B cell (primary cell): Measurements from ENCODE around the gene EMP3. TPM values are rescaled to one million over a fixed set of nuclear protein-coding genes. Genes with fewer than 3 reads are reported as not detected.

Source experiments
- ATAC-seq: fragments of 200-7000 bp; cut with Tn5 transposase; one replicate; pipeline ENCODE4 v1.10.0; 2021; ENCODE audit warnings: low read depth, mild to moderate bottlenecking, moderate number of reproducible peaks, moderate library complexity
- CTCF ChIA-PET: fragments of 350-600 bp; sonication (Branson Sonifier 250); formaldehyde crosslinking; loops from one replicate; lab custom pipeline; 2021; ENCODE audit warnings: antibody characterized with exemption, inconsistent platforms; lab: Charles Lee
- POLR2A ChIA-PET: fragments of 350-600 bp; sonication (Branson Sonifier 250); formaldehyde crosslinking; loops from one replicate; lab custom pipeline; 2021; ENCODE audit warnings: antibody characterized with exemption; lab: Charles Lee
- DNase-seq: peaks from one replicate; pipeline ENCODE4 v3.0.0; 2013
- H2AFZ ChIP-seq: 2 replicates; pipeline ENCODE4 v1.6.1; 2012; ENCODE audit warnings: mild to moderate bottlenecking, low read depth, low read length; ENCODE audit not compliant: insufficient read depth, poor library complexity, severe bottlenecking
- H3K27ac ChIP-seq, 2 donors: 1 replicate in 1 of 2; 2 replicates in 1 of 2; pipeline ENCODE4 v1.5.1; 2012 to 2013; ENCODE audit warnings: low read length in 2 of 2, mild to moderate bottlenecking in 2 of 2, moderate library complexity in 1 of 2
- H3K27me3 ChIP-seq, 4 experiments: fragments of 200-600 bp in 1 of 4; sonication (generic) in 1 of 4; replicated peaks in 1 of 4; 1 replicate in 2 of 4; 2 replicates in 2 of 4; pipeline versions ENCODE4 v1.6.1 to v1.7.0; 2013 to 2016; ENCODE audit warnings: low read length in 3 of 4, mild to moderate bottlenecking in 2 of 4, mixed read lengths in 1 of 4, moderate library complexity in 1 of 4; ENCODE audit not compliant: insufficient read depth in 4 of 4, control insufficient read depth in 3 of 4; ENCODE audit errors: control extremely low read depth in 1 of 4
- H3K36me3 ChIP-seq, 2 experiments: replicated peaks in 1 of 2; 1 replicate in 1 of 2; 2 replicates in 1 of 2; pipeline versions ENCODE4 v1.6.1 to v1.7.1; 2013; ENCODE audit warnings: low read length in 1 of 2; ENCODE audit not compliant: insufficient read depth in 2 of 2, control insufficient read depth in 1 of 2; ENCODE audit errors: control extremely low read depth in 1 of 2, extremely low read depth in 1 of 2
- H3K4me1 ChIP-seq, 2 donors: fragments of 200-600 bp in 1 of 2; sonication (generic) in 1 of 2; 1 replicate in 1 of 2; 2 replicates in 1 of 2; pipeline versions ENCODE4 v1.5.1 to v1.6.1; 2013 to 2017; ENCODE audit warnings: low read length in 2 of 2; ENCODE audit not compliant: control insufficient read depth in 2 of 2, insufficient read depth in 2 of 2
- H3K4me2 ChIP-seq: replicated peaks from 2 replicates; pipeline ENCODE3; 2012; ENCODE audit warnings: mild to moderate bottlenecking, low read depth, low read length; ENCODE audit not compliant: poor library complexity, severe bottlenecking
- H3K4me3 ChIP-seq, 5 experiments: fragments of 200-600 bp in 1 of 5; sonication (generic) in 1 of 5; 1 replicate in 3 of 5; 2 replicates in 2 of 5; pipeline versions ENCODE4 v1.5.1 to v1.7.0; 2011 to 2016; ENCODE audit warnings: low read length in 4 of 5, mild to moderate bottlenecking in 4 of 5, low read depth in 2 of 5, control low read depth in 1 of 5, moderate library complexity in 1 of 5; ENCODE audit not compliant: insufficient read depth in 1 of 5; ENCODE audit errors: control extremely low read depth in 1 of 5, extremely low read depth in 1 of 5
- H3K79me2 ChIP-seq: fragments of 200-600 bp; sonication (generic); one replicate; pipeline ENCODE4 v1.6.0; 2016; ENCODE audit warnings: low read length; ENCODE audit not compliant: control insufficient read depth, insufficient read depth
- H3K9ac ChIP-seq: fragments of 200-600 bp; sonication (generic); 2 replicates; pipeline ENCODE4 v1.6.1; 2017; ENCODE audit warnings: mild to moderate bottlenecking, low read length, moderate library complexity
- H3K9me3 ChIP-seq, 3 donors: one replicate each; pipeline versions ENCODE4 v1.6.1 to v1.7.1; 2013; ENCODE audit warnings: low read length in 2 of 3; ENCODE audit not compliant: control insufficient read depth in 2 of 3, insufficient read depth in 1 of 3; ENCODE audit errors: control extremely low read depth in 1 of 3
- H4K20me1 ChIP-seq: 2 replicates; pipeline ENCODE4 v1.6.0; 2012; ENCODE audit warnings: mild to moderate bottlenecking, low read length; ENCODE audit not compliant: insufficient read depth, control insufficient read depth, poor library complexity, severe bottlenecking
- H3K27ac Mint-ChIP-seq: one replicate; pipeline ENCODE4 v1.8.0; 2021; ENCODE audit warnings: mixed read lengths
- H3K27me3 Mint-ChIP-seq: one replicate; pipeline ENCODE4 v1.8.0; 2021; ENCODE audit warnings: mixed read lengths
- H3K4me1 Mint-ChIP-seq: one replicate; pipeline ENCODE4 v1.8.0; 2021; ENCODE audit warnings: mixed read lengths
- H3K4me3 Mint-ChIP-seq: one replicate; pipeline ENCODE4 v1.8.0; 2021; ENCODE audit warnings: mixed read lengths
- H3K9me3 Mint-ChIP-seq: one replicate; pipeline ENCODE4 v1.8.0; 2022; ENCODE audit warnings: mixed read lengths; ENCODE audit not compliant: insufficient read depth
- CTCF ChIP-seq: fragments of 200-600 bp; IDR thresholded peaks from one replicate; pipeline ENCODE4 v1.8.0; 2022; ENCODE audit warnings: antibody characterized with exemption, mild to moderate bottlenecking
- EZH2 ChIP-seq: IDR thresholded peaks from 2 replicates; pipeline ENCODE4 v1.6.1; 2012; ENCODE audit warnings: borderline replicate concordance, low read depth, mild to moderate bottlenecking, moderate library complexity, low read length; ENCODE audit not compliant: insufficient read depth, poor library complexity, severe bottlenecking
- WGBS: methylation state at CpG from one replicate; pipeline ENCODE4 v1.1.5; 2013; ENCODE audit warnings: missing lambda C conversion rate; ENCODE audit not compliant: insufficient coverage; 5-methylcytosine and 5-hydroxymethylcytosine counted together
- intact Hi-C: fragments of 100-400 bp; cut with micrococcal nuclease; formaldehyde crosslinking; loops from one replicate; pipeline ENCODE4 v1.10.0; 2022
- polyA plus RNA-seq: library from polyadenylated mRNA; depleted of rRNA; stranded (reverse); fragments of >200 nt; gene quantifications from 2 replicates; pipeline ENCODE4 v1.2.3, GENCODE V29; 2012
- total RNA-seq, 2 donors: library from RNA; stranded (reverse); fragments of 120-200 nt in 1 of 2; gene quantifications; 1 replicate in 1 of 2; 2 replicates in 1 of 2; pipeline versions ENCODE4 v1.2.3 to v1.2.4, GENCODE V29; 2013 to 2022

Gene EMP3
- total and polyA plus RNA-seq, 2 donors (not counting 1 experiment from before 2014, with no cell fraction given) = 326 to 595 TPM

- Histone ChIP-seq H3K79me2 (no peaks in the 10 kb centered on the region), H3K36me3 (no peaks in the 10 kb centered on the region), H3K27ac (no peak overlapping the region), H4K20me1 (no peaks in the 10 kb centered on the region), H3K4me2 (no peak overlapping the region), H3K4me3 (no peak overlapping the region), H3K9ac (no peak overlapping the region), H3K9me3 (no peaks in the 10 kb centered on the region), H3K27me3 (no peaks in the 10 kb centered on the region), H2AFZ (no peak overlapping the region), H3K4me1 (no peaks in the 10 kb centered on the region)
- Mint-ChIP-seq H3K4me3 (no peak overlapping the region), H3K27me3 (no peaks in the 10 kb centered on the region), H3K9me3 (no peaks in the 10 kb centered on the region), H3K4me1 (no peaks in the 10 kb centered on the region), H3K27ac (no peak overlapping the region)
- TF ChIP-seq CTCF = no peak
- no peak for TF ChIP-seq EZH2
- ATAC-seq (no peak), DNase-seq (no peak)
- POLR2A ChIA-PET = no interaction called here
- intact Hi-C loops = no loop called here
- WGBS = 94% methylated on average over 35 of the region's 42 CpGs
- CTCF ChIA-PET = interaction anchor here (1.0 kb wide), 1 partner anchor 37 kb away, joined by 4 read pairs; no protein-coding TSS in a partner anchor
Observed at GRCh38 chr19:48296963-48297734, 28.2 kb upstream of the EMP3 start.

- no peak overlapping the region for H3K4me3 Mint-ChIP-seq
- Histone ChIP-seq H3K9ac (no peak overlapping the region), H3K4me2 (no peak overlapping the region), H4K20me1 (no peaks in the 10 kb centered on the region), H3K4me3 (no peak overlapping the region), H3K36me3 (no peaks in the 10 kb centered on the region), H3K27me3 (no peaks in the 10 kb centered on the region), H3K4me1 (no peaks in the 10 kb centered on the region), H3K9me3 (no peaks in the 10 kb centered on the region), H3K79me2 (no peaks in the 10 kb centered on the region), H2AFZ (no peak overlapping the region), H3K27ac (no peak overlapping the region)
- DNase-seq (no peak), ATAC-seq (no peak)
- TF ChIP-seq CTCF (no peak), EZH2 (no peak)
- WGBS = 96% methylated on average over 15 of the region's 16 CpGs
- CTCF ChIA-PET = no interaction called here
- no peaks in the 10 kb centered on the region for H3K27me3 Mint-ChIP-seq
- H3K27ac Mint-ChIP-seq = no peak overlapping the region
- intact Hi-C loops = no loop called here
- H3K9me3 Mint-ChIP-seq = no peaks in the 10 kb centered on the region
- POLR2A ChIA-PET = no interaction called here
- H3K4me1 Mint-ChIP-seq = no peaks in the 10 kb centered on the region
Observed at GRCh38 chr19:48297975-48298374, 27.4 kb upstream of the EMP3 start.
